Neural progenitor cell (in vitro differentiated cells): ENCODE data around the gene HSPA9. TPM values are rescaled to one million over a fixed set of nuclear protein-coding genes. Genes with fewer than 3 reads are reported as not detected.

Experiments used
- DNase-seq: peaks from one replicate; pipeline ENCODE4 v3.0.0-alpha.2; 2016; ENCODE audit warnings: low spot score
- H2AFZ ChIP-seq: fragments of 200-600 bp; sonication (generic); replicated peaks from 2 replicates; pipeline ENCODE4 v1.6.1; 2016; ENCODE audit warnings: antibody characterized with exemption
- H3F3A ChIP-seq: fragments of 200-600 bp; sonication (generic); 2 replicates; pipeline ENCODE4 v1.6.1; 2016; ENCODE audit warnings: antibody characterized with exemption, low read depth
- H3K27ac ChIP-seq: fragments of 200-600 bp; sonication (generic); 2 replicates; pipeline ENCODE4 v1.5.1; 2016; ENCODE audit warnings: mild to moderate bottlenecking
- H3K27me3 ChIP-seq: fragments of 200-600 bp; sonication (generic); 2 replicates; pipeline ENCODE4 v1.6.1; 2016; ENCODE audit warnings: mild to moderate bottlenecking, moderate library complexity
- H3K36me3 ChIP-seq: fragments of 200-600 bp; sonication (generic); 2 replicates; pipeline ENCODE4 v1.5.1; 2016
- H3K4me1 ChIP-seq: fragments of 200-600 bp; sonication (generic); 2 replicates; pipeline ENCODE4 v1.6.1; 2016; ENCODE audit warnings: mixed run types
- H3K4me2 ChIP-seq: fragments of 200-600 bp; sonication (generic); 2 replicates; pipeline ENCODE4 v1.6.1; 2016
- H3K4me3 ChIP-seq: fragments of 200-600 bp; sonication (generic); 2 replicates; pipeline ENCODE4 v1.5.1; 2016
- H3K79me2 ChIP-seq: fragments of 200-600 bp; sonication (generic); 2 replicates; pipeline ENCODE4 v1.6.1; 2016; ENCODE audit warnings: low read depth
- H3K9ac ChIP-seq: fragments of 200-600 bp; sonication (generic); 2 replicates; pipeline ENCODE4 v1.6.1; 2016
- H3K9me3 ChIP-seq: fragments of 200-600 bp; sonication (generic); 2 replicates; pipeline ENCODE4 v1.5.1; 2016; ENCODE audit warnings: low read depth
- H4K20me1 ChIP-seq: fragments of 200-600 bp; sonication (generic); 2 replicates; pipeline ENCODE4 v1.6.1; 2016; ENCODE audit warnings: low read depth
- H3K27ac Mint-ChIP-seq: 3 replicates; pipeline ENCODE4 v1.8.0; 2021; ENCODE audit warnings: mixed read lengths
- H3K27me3 Mint-ChIP-seq: 2 replicates; pipeline ENCODE4 v1.8.0; 2022; ENCODE audit warnings: low read depth, mild to moderate bottlenecking, inconsistent platforms, moderate library complexity, mixed read lengths; ENCODE audit not compliant: insufficient read depth
- H3K36me3 Mint-ChIP-seq: 3 replicates; pipeline ENCODE4 v1.8.0; 2021; ENCODE audit warnings: mixed read lengths
- H3K4me1 Mint-ChIP-seq: 3 replicates; pipeline ENCODE4 v1.8.0; 2021; ENCODE audit warnings: mixed read lengths
- H3K4me3 Mint-ChIP-seq: 3 replicates; pipeline ENCODE4 v1.8.0; 2021; ENCODE audit warnings: mild to moderate bottlenecking, moderate library complexity, mixed read lengths
- H3K9me3 Mint-ChIP-seq: 3 replicates; pipeline ENCODE4 v1.8.0; 2020; ENCODE audit warnings: mixed read lengths
- CTCF ChIP-seq: fragments of 200-600 bp; sonication (generic); IDR thresholded peaks from 2 replicates; pipeline ENCODE4 v1.5.1; 2017; ENCODE audit warnings: antibody characterized with exemption, mild to moderate bottlenecking
- EZH2 ChIP-seq: fragments of 200-600 bp; sonication (generic); IDR thresholded peaks from 2 replicates; pipeline ENCODE4 v1.6.1; 2017; ENCODE audit warnings: antibody characterized with exemption, mild to moderate bottlenecking, moderate library complexity
- EZH2phosphoT487 ChIP-seq: fragments of 200-600 bp; sonication (generic); IDR thresholded peaks from 2 replicates; pipeline ENCODE4 v1.6.1; 2017; ENCODE audit warnings: antibody characterized with exemption
- total RNA-seq: library from RNA; depleted of rRNA; stranded (reverse); fragments of >200 nt; gene quantifications from 2 replicates; pipeline ENCODE4 v1.2.3, GENCODE V29; 2015; ENCODE audit warnings: low replicate concordance

Gene HSPA9
- total RNA-seq, 1 donor from 2014 or later: 259 TPM

- H3K4me2 ChIP-seq: no peak overlapping the region
- H3K4me1 ChIP-seq: no peaks in the 10 kb centered on the region
- H4K20me1 ChIP-seq: peaks cover 84% of the 10 kb centered on the region
- H3K27me3 ChIP-seq: no peaks in the 10 kb centered on the region
- H3K4me3 Mint-ChIP-seq: no peak overlapping the region
- TF ChIP-seq CTCF (no peak), EZH2phosphoT487 (no peak), EZH2 (no peak)
- H3K9ac ChIP-seq: no peak overlapping the region
- no peaks in the 10 kb centered on the region for H3K9me3 ChIP-seq
- no peaks in the 10 kb centered on the region for H3K27me3 Mint-ChIP-seq
- peaks cover 33% of the 10 kb centered on the region for H3K36me3 Mint-ChIP-seq
- no peak overlapping the region for H3K4me3 ChIP-seq
- no peak overlapping the region for H2AFZ ChIP-seq
- no peaks in the 10 kb centered on the region for H3K4me1 Mint-ChIP-seq
- no peaks in the 10 kb centered on the region for H3K9me3 Mint-ChIP-seq
- peaks cover 7% of the 10 kb centered on the region for H3F3A ChIP-seq
- no peak for DNase-seq
- no peaks in the 10 kb centered on the region for H3K36me3 ChIP-seq
- no peak overlapping the region for H3K27ac Mint-ChIP-seq
- peaks cover 100% of the 10 kb centered on the region for H3K79me2 ChIP-seq
- no peak overlapping the region for H3K27ac ChIP-seq
Measured at GRCh38 chr5:138533973-138534941, 40.9 kb downstream of the HSPA9 start.

GRCh38 chr5:138529812-138530211 lies 45.4 kb downstream of the HSPA9 start:
- H3K4me1 Mint-ChIP-seq: no peaks in the 10 kb centered on the region
- DNase-seq: no peak
- H3K27ac Mint-ChIP-seq: no peak overlapping the region
- Histone ChIP-seq H4K20me1 (peaks cover 66% of the 10 kb centered on the region), H3K79me2 (peaks cover 100% of the 10 kb centered on the region), H3K9ac (no peak overlapping the region), H3K4me2 (no peak overlapping the region), H3K4me3 (no peak overlapping the region), H3F3A (peaks cover under 1% of the 10 kb centered on the region), H3K27me3 (no peaks in the 10 kb centered on the region), H3K9me3 (no peaks in the 10 kb centered on the region), H3K27ac (no peak overlapping the region), H3K4me1 (no peaks in the 10 kb centered on the region), H3K36me3 (no peaks in the 10 kb centered on the region), H2AFZ (no peak overlapping the region)
- TF ChIP-seq EZH2 (no peak), EZH2phosphoT487 (no peak), CTCF (no peak)
- peaks cover under 1% of the 10 kb centered on the region for H3K27me3 Mint-ChIP-seq
- H3K4me3 Mint-ChIP-seq: no peak overlapping the region
- H3K36me3 Mint-ChIP-seq: peaks cover 29% of the 10 kb centered on the region
- no peaks in the 10 kb centered on the region for H3K9me3 Mint-ChIP-seq

- H4K20me1 ChIP-seq: peaks cover 57% of the 10 kb centered on the region
Measured at GRCh38 chr5:138528744-138529469, 46.3 kb downstream of the HSPA9 start.

More at GRCh38 chr5:138528744-138529469, 46.3 kb downstream of the HSPA9 start:
- DNase-seq: no peak
- Histone ChIP-seq H3F3A (peaks cover 8% of the 10 kb centered on the region), H3K4me2 (no peak overlapping the region), H2AFZ (no peak overlapping the region), H3K79me2 (peaks cover 100% of the 10 kb centered on the region), H3K27me3 (no peaks in the 10 kb centered on the region), H3K4me1 (peaks cover 2% of the 10 kb centered on the region), H3K27ac (peak overlapping the region; percentile 51), H3K9me3 (no peaks in the 10 kb centered on the region), H3K4me3 (no peak overlapping the region), H3K9ac (no peak overlapping the region), H3K36me3 (no peaks in the 10 kb centered on the region)
- TF ChIP-seq EZH2 (no peak), EZH2phosphoT487 (no peak), CTCF (no peak)
- Mint-ChIP-seq H3K36me3 (peaks cover 28% of the 10 kb centered on the region), H3K27me3 (peaks cover 2% of the 10 kb centered on the region), H3K4me3 (no peak overlapping the region), H3K4me1 (peaks cover 2% of the 10 kb centered on the region), H3K9me3 (no peaks in the 10 kb centered on the region), H3K27ac (no peak overlapping the region)
